NK-92 (cell line): ENCODE results near the gene ENDOU.

Experiments used
- DNase-seq: peaks from one replicate; lab custom pipeline; 2025; ENCODE audit not compliant: unreplicated experiment; lab: John Stamatoyannopoulos, UW

ENDOU gene

DNA sequence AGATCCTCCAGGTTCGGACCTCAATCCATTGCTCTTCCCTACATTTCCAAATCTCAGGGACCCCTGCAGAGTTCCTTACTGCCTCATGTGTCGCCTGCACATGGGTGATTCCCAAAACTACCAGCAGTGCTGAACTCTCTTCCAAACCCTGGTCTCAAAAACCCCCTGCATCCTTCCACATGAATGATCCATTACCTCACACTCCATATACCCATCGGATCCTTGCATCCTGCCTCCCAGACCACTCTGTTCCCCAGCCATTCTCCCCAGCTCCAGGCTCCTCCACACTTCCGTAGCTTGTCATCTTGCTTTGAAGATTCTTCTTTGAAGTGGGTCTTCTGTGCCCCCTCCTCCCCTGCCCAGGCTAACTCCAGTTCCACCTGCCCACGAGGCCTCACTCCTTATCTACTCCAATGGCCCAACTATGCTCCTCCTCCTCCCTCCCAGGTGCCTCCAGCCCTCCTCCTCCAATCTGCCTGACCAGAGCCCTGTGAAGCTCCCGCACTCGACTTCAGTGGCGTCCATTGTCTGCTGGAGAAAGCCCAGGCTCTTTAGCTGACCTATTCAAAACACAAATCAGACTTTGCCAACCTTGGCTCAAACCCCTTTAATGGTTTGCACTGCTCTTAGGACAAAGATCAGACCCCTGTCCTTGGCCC, 19.6 kb upstream of the ENDOU start:
- DNase-seq, result no peak

DNA sequence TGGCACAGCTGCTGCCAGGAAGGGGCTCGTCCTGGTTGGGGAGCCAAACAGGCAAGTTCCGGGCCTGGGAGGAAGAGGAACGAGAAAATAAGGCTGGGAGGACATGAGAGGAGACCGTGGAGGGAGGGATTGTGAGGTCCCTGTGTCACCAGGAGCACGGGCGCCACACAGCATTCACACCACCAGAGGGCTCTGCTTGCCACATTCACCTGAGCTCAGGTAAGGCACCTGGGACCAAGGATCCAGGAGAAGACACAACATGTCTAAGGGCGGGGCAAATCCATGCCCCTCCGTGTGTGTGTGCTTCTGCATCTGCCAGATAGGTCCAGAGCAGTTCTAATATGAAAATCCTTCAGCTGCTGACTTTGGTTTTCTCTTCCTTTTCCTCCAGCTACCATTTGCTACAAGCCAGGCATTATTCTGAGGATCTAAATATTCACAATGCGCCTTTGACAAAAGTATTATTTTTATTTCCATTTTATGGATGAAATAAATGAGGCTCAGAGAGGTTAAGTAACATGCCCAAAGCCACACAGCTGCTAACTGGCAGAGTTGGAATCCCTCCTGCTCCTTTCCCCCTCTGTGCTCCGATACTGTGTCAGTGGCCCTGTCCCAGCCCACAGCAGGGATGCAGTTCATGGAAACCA, 18.8 kb upstream of the ENDOU start:
- no peak for DNase-seq

DNA sequence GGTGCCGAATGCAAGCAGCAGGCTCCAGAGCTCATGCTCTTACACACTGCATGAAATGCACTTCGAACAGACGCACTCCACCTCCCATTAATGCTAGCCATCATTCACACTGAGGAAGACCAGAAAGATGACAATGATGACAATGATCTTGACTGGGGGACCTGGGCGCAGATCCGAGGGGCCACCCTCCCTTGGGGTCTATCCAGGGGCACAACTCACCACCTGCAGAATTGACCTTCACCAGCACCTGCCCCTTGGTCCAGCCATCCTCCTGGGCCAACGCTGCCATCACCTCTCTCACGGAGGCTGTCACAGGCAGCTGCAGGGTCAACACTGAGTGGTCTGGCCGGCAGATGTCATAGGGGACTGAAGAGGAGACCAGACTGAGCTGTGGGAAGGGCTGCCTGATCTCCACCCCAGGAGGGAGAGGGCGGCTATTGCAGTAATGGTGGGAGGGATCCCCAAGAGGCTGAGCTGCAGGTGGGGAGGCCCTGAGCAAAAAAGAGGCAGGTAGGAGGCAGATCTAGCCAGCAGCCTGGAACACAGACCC, 18.1 kb upstream of the ENDOU start:
- no peak for DNase-seq

DNA sequence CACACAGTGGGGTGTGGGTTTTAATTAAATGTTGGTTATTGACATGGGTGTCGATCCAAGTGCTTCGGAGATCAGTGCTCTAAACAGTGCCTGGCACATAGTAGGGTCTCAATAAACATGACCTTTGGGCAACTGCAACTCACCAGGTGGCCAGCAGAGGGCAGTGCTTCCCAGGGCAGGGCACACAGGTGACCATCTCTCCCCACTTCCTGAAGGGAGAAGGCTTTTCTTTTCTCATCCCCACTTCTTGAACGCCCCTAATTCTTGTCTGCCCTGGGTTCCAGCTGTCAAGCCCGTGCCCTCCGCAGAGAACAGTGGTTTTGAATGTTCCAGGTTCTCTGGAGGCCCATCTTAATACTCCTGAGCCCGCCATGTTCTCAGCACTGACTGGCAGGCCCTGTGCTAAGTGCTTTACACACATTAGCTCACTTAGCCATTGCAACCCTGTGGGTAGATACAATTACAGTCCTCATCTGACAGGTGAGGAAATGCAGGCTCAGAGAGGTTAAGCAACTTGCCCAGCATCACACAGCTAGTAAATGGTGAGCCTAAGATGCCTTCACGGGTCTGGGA, 17.0 kb upstream of the ENDOU start:
- no peak for DNase-seq

DNA sequence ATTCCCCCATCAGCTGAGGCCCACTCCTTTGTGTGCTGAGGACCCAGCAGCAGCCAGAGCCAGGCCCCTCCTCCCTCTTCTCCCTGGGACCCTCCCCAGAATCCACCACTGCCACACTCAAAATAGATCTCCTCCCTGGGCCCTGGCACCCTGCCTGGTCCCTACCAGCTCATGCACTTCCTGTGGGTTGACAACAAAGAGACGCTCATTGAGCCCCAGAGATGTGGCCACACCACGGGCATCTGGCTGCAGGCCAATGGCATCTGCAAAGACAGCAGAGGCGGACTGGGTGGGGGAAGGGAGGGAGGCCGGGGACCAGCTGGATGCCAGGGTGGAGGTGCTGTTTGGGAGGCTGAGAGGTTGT, 16.0 kb upstream of the ENDOU start:
- DNase-seq, result no peak

DNA sequence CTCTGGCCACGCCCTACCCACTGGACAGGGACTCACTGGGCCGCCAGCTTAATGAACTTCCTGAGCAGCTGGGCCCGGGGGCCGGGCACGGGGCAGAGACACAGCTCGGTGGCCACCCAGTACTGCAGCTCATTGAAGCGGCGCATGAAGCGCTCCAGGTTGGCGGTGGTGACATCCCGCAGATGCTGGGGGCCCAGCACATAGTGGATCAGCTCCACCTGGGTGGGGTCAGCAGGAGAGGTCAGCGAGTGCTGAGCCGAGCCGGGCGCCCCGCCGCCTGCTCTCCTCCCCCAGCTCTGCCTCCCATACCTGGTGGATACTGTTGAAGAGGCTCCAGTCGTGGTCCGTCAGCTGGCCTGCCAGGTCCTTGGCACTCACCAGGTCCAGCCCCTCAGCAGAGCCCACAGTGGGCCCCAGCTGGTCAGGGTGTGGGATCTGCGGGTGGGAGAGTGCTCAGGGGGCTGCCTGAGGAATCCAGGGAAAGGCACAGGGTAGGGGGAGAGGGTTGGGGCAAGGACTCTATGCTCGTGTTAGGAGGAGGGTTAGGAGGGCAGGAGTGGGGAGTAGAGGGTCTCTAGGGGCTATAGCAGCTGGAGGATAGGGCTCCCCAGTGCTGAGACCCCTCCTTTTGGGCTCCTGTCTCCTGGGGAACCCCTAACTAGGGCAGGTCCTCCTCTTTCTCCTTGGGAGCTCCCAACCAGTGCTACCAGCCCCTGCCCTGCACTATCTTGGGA, 15.5 kb upstream of the ENDOU start:
- DNase-seq, result no peak

DNA sequence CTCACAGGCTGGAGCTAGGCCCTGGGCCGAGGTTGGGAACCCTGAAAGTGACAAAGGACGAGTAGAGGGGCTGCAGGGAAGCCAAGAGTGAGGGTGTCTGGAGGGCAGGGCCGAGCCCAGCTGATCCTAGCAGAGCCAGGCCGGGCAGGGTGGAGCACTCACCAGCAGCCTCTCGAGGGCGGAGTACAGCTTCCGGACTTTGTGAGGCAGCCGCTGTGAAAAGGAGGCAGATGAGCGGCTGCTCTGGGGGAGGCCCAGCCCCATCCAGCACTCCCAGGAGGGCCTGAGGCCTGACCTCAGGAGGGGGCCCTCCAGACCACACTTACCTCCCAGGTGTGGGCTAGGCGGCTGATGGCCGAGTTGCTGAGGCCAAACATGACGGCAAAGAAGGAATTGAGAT, 14.7 kb upstream of the ENDOU start:
- DNase-seq, result no peak

DNA sequence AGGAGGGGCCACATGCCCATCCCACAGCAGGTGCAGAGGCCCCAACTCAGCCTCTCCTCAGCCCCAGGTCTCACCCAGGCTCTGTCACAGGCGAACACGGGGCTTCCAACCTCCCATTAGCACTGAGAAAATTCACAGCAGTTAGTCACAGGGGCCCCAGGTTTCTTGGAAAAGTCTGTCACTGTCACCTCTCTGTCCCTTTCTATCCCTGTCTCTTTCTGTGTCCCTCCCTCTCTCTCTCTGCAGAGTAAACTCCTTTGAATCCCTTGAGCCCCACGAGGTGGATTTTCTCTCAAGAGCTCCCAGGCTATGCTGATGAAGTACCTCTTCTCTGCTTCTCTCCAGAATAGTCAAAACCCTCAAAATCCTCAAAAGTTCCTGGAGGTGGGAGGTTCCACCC, 14.0 kb upstream of the ENDOU start:
- no peak for DNase-seq

DNA sequence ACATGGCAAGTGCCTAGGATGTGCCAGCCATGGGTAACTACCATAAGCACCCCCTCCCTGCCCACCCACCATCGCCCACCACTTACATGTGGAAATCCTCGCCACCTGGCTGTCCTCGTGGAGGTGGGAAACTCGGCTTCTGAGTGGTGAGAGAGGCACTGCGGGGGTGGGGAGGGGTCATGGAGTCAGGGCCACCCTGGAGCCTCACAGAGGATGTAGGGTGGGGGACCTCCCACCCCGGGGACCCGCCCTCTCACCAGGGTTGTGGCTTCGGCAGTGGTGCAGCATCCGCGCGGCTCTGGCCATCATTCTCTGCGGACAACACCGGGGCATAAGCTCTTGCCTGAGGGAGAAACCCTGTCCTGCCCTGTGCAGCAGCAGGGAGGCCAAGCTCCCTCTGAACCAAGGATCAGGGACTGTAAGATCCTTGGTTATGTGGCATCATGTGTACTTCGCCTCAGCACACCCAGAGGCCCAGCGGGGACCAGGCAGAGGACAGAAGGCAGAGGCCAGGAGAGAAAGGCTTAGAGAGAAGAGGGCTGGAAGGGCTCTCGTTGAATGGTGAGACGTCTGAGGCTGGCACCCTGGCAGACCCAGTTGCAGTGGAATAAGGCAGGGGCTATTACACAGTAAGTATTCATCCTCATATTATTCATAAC, 12.8 kb upstream of the ENDOU start:
- no peak for DNase-seq

DNA sequence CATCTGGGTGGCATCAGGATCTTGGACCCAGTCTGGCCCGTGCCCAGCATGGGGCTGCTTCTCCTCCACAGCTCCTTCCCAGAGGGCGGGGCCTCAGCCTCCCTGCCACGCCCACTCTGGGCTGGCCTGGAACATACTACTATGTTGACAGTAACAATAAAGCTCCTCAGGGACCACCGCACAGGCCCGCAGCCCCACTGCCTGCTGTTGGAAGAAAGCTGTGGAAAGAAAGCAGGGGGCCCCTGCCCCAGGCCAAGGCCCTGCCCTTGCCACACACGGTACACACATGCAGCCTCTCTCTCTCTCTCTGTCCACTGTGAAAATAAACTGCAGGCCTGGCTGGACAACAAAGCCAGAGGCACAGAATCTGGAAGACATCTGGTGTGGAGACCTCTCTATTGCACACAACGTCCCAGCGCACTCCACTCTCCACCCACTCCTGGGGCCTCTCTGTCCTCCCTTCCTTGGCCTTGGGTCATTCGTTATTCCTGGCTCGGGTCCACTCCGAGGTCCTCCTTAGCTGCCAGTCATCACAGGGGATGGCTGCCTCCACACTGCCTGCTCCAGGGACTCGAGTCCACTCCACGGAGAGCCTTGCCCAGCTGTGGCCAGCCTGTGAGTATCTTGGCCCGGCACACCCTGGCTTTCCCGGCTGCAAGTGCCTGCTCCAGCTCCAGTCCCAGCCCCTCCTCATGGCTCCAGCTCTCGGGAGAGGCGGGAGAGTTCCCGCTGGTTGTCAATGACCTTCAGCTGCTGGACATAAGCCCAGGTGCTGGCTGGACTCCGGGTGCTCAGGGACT, 11.8 kb upstream of the ENDOU start:
- no peak for DNase-seq

DNA sequence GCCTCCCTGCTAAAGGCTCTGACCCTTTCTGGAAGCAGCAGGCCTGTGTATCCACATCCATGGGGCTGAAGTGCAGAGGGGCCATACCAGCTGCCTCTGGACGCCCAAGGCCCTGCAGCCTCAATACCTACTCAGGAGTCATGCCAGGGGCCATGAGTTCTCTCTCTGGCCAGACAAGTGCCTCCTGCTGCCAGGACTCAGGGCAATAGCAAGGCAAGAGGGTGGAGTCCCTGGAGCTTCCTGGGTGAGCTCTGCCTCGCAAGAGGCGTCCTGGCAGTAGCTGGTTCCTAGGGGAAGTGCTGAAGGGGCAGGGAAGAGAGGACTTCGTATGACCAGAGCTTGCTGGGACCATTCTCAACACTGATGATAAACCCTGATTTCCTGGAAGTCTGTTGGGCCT, 10.9 kb upstream of the ENDOU start:
- no peak for DNase-seq

DNA sequence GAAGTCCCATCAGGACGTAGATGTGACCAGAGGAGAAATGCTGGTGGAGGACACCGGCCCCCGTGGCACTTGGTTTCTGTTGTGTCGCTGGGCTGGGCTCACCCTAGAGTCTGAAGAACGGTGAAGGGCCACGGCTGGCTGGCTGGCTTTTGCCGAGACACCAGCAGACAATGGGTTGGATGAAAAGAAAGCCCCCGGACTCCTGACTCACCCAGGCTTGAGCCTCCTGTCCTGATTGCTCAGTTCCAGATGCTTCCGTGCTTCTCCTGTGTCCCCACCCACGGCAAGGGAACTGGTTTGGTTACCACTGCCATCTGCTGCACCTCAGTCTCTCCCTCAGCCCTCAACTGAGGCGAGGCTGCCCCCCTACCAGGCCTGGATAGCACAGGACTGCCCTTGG, 10.4 kb upstream of the ENDOU start:
- no peak for DNase-seq

DNA sequence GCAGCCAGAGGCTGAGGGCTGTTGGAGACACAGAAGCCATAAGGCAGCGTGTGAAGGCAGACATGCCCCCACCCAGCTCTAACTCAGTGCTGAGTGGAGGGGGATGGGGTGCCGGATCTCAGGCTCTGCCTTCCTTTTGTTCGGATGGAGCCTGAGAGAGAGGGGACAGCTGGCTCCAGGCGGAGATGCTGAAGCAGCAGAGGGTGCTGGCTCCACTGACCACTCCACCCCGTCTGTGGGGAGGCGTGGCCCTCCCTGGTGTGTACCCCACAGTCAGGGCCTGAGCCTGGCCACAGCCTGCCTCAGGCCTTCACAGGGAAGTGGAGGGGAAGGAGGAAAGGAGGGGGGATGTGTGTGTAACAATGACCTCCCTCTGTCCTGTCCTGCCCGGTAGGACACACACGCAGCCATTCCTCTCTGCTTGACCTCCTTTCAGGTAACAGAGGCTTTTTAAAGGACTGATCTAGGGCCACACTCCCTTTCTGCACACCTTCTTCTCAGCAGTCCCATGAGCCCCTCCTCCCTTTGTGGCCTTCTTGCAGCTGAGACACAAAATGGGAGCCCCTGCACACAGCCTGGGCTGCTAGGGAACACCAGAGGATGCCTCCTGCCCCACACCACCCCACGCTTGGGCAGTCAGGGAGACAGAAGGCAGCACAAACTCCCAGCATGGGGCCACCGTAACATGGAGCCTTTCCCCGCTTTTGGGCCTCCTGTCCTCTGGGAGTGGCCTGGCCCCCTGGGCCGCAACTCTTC, 9.6 kb upstream of the ENDOU start:
- no peak for DNase-seq

DNA sequence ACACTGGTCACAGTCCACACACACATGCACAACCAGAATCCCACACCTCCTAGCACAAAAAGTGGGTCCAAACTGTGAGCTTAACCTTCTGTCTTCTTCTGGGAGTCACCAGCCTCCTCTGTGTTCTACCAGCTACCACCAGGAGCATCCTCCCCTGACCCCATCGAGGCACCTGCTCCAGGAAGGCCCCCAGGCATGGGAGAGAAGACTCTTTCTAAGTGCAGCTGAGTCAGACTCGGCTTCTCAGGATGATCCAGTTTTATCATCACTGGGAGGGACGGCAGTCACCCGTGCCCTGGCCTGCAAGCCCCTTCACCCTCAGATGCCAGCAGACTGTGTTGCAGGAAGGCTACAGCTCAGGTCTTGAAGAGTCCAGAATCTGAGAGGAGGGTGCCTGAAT, 7.9 kb upstream of the ENDOU start:
- DNase-seq, result no peak

DNA sequence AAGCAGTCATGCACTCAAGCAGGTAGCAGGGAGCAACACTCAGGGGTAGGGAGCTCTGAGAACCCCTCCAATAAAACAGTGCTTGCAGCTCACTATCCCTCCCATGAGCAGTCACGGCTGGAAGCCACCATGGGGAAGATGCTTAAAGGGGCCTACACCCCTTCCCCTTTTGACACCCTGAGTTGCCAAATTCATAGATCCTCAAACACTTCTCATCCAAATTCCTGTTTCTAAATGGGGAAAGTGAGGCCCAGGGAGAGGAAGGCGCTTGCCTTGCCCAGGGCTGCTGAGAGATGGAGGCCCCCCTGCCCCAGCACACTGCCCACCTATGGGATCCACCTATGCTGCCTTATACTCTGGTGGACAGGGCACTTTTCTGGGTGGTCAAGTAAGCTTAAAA, 7.2 kb upstream of the ENDOU start:
- DNase-seq, result no peak

DNA sequence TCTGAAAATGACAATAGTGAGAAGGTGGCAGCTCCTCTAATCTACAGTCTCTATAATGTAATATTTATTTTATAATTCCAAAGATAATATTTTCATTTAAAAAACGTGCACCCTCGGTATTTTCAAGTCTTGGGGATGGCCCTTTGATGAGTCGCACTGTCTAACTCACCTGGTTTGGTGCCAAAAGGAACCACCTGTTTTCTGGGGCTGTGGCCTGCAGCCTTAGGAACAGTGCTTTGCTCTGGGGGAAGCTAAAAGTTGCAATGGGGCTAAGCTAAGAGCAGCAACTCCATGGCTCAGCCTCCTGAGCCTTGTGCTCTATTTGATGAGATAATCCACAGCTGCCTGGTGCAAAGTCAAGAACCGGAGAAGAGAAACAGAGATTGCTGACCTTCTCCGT, 6.4 kb upstream of the ENDOU start:
- DNase-seq, result no peak

DNA sequence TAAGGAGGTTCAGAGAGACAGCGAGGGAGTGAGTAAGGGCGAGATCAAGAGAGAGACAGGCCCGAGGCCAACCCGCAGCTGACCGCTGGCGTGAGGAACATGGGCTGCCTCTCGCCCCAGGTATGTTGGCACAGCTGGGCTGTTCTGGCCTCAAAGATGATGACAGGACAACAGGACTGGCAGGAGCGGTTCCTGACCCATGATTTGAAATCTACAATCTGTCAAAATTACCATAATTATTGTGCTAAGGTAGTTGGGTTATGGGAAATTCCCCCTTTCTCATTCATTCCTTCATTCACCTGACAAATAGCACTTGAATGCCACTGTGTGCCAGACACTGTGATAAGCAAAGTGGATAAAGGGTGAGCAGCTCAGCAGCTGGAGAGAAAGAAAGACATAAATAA, 5.1 kb upstream of the ENDOU start:
- no peak for DNase-seq

DNA sequence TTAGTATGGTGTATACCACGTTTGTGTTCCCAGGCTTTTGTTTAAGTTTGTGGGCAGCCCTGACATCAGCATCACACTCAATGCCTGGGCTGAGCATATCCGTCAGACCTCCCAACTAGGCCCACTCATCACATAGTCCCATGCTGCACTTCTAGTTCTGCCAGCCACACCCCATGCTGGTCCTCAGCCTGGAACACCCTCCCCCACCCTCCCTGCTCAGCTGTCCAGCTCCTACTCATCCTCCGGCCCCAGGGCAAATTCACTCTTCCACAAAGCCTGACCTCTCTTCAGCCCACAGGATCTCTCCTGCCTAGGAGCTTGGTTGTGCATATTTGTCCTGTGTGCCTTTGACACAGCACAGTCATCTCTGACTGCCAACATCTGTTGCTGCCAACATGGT, 3.9 kb upstream of the ENDOU start:
- DNase-seq, result no peak

DNA sequence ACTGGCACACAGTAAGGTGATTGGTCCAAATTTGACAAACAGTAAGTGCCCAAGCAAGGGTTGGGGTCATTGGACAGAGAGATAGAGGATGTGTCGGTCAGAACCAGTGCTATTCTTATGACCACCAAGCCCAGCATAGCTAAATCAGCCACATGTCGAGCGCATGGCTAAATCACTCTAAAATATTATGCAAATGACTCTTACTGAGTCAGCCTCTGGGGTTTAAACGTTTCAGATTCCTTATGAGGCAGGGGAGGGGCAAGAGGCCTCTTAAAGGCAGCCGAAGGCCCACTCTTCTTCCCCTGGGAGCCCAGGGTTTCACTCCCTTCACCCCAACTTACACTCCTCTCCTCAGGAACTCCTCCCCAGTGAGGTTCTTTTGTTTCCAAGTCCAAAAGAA, 603 bp upstream of the ENDOU start:
- DNase-seq, result no peak
